Measurements from ENCODE around the gene ELAVL1.

DNA sequence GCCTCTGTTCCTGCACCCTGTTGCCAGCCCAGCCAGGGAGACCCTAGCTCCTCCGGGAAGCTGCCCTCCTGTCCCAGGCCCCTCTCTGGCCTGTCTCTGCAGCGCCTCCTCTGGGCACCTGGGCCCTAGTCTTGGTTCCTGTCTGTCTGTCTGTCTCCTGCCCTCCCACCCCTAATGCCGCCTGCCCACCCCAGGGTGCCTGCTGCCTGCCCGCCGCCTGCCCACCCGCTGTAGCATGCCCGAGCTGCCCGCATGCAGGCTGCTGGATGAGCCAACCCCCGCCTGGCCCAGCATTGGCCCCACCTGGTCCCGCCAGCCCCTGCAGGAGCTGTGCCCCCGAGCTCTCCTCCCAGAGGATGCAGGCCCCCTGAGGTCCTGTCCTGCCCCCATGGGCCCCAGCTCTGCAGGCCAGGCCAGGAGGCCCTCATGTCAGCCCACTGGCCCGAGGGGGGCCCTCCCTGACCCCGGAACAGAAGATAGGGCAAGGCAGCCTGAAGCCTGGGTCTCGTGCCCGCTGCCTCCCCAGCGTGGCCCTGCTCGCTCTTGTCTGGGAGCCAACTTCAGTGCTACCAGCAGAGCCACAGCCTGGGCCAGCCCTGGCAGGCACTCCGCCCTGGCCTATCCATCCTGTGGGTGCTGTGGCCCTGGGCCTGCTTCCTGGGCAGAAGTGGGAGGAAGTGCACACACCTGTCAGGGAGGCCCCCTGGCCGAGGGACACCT, 96.5 kb downstream of the ELAVL1 start:
- TF ChIP-seq, protein P1, sequence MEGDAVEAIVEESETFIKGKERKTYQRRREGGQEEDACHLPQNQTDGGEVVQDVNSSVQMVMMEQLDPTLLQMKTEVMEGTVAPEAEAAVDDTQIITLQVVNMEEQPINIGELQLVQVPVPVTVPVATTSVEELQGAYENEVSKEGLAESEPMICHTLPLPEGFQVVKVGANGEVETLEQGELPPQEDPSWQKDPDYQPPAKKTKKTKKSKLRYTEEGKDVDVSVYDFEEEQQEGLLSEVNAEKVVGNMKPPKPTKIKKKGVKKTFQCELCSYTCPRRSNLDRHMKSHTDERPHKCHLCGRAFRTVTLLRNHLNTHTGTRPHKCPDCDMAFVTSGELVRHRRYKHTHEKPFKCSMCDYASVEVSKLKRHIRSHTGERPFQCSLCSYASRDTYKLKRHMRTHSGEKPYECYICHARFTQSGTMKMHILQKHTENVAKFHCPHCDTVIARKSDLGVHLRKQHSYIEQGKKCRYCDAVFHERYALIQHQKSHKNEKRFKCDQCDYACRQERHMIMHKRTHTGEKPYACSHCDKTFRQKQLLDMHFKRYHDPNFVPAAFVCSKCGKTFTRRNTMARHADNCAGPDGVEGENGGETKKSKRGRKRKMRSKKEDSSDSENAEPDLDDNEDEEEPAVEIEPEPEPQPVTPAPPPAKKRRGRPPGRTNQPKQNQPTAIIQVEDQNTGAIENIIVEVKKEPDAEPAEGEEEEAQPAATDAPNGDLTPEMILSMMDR (conservative IDR thresholded peaks at IDR 0.05 in 1 of 2, IDR thresholded peaks at IDR 0.05 in 1 of 2; ENCODE audit: extremely low read depth in 1 of 2, insufficient read depth in 1 of 2, low read depth in 1 of 2, low read length in 2 of 2) = no peak
- no peak for TF ChIP-seq EZH2 (IDR thresholded peaks at IDR 0.05; ENCODE audit: borderline replicate concordance, low read length)
